Measurements from ENCODE around the gene LSP1. TPM values are rescaled to one million over a fixed set of nuclear protein-coding genes. Genes with fewer than 3 reads are reported as not detected.

The LSP1 gene
- total RNA-seq, 1 donor from 2014 or later = 78.2 TPM

GRCh38 chr11:1923201-1923956 lies 70.5 kb downstream of the LSP1 start:
- no peaks in the 10 kb centered on the region for H3K9me3 ChIP-seq
- no peaks in the 10 kb centered on the region for H3K4me1 ChIP-seq
- DNase-seq (no peak), ATAC-seq (no peak)
- no peak overlapping the region for H3K4me3 ChIP-seq
- H3K27me3 ChIP-seq = no peaks in the 10 kb centered on the region
- intact Hi-C loops (cut with DNase I) = no loop called here
- TF ChIP-seq, protein P1, sequence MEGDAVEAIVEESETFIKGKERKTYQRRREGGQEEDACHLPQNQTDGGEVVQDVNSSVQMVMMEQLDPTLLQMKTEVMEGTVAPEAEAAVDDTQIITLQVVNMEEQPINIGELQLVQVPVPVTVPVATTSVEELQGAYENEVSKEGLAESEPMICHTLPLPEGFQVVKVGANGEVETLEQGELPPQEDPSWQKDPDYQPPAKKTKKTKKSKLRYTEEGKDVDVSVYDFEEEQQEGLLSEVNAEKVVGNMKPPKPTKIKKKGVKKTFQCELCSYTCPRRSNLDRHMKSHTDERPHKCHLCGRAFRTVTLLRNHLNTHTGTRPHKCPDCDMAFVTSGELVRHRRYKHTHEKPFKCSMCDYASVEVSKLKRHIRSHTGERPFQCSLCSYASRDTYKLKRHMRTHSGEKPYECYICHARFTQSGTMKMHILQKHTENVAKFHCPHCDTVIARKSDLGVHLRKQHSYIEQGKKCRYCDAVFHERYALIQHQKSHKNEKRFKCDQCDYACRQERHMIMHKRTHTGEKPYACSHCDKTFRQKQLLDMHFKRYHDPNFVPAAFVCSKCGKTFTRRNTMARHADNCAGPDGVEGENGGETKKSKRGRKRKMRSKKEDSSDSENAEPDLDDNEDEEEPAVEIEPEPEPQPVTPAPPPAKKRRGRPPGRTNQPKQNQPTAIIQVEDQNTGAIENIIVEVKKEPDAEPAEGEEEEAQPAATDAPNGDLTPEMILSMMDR (IDR thresholded peaks at IDR 0.05) = no peak
- no peak overlapping the region for H3K27ac ChIP-seq
- no peaks in the 10 kb centered on the region for H3K36me3 ChIP-seq

- TF ChIP-seq, protein P1 (IDR thresholded peaks at IDR 0.05) = no peak
- no peaks in the 10 kb centered on the region for H3K9me3 ChIP-seq
- H3K36me3 ChIP-seq = no peaks in the 10 kb centered on the region
- intact Hi-C loops (cut with DNase I) = no loop called here
- H3K27me3 ChIP-seq = no peaks in the 10 kb centered on the region
- ATAC-seq (no peak), DNase-seq (no peak)
- no peak overlapping the region for H3K27ac ChIP-seq
- H3K4me1 ChIP-seq = no peaks in the 10 kb centered on the region
- H3K4me3 ChIP-seq = no peak overlapping the region
Observed at GRCh38 chr11:1924181-1924580, 71.3 kb downstream of the LSP1 start.

- no peaks in the 10 kb centered on the region for H3K4me1 ChIP-seq
- DNase-seq = no peak
- H3K36me3 ChIP-seq = no peaks in the 10 kb centered on the region
- TF ChIP-seq, protein P1 (IDR thresholded peaks at IDR 0.05) = no peak
- H3K27ac ChIP-seq = no peak overlapping the region
- intact Hi-C loops (cut with DNase I) = no loop called here
- no peaks in the 10 kb centered on the region for H3K27me3 ChIP-seq
- H3K9me3 ChIP-seq = no peaks in the 10 kb centered on the region
- no peak for ATAC-seq
- no peak overlapping the region for H3K4me3 ChIP-seq
Observed at GRCh38 chr11:1924646-1925372, 71.9 kb downstream of the LSP1 start.

GRCh38 chr11:1925373-1926155 lies 72.7 kb downstream of the LSP1 start:
- ATAC-seq (no peak), DNase-seq (no peak)
- no peaks in the 10 kb centered on the region for H3K27me3 ChIP-seq
- intact Hi-C loops (cut with DNase I) = no loop called here
- H3K4me1 ChIP-seq = no peaks in the 10 kb centered on the region
- H3K36me3 ChIP-seq = no peaks in the 10 kb centered on the region
- H3K9me3 ChIP-seq = no peaks in the 10 kb centered on the region
- H3K27ac ChIP-seq = no peak overlapping the region
- TF ChIP-seq, protein P1 (IDR thresholded peaks at IDR 0.05) = no peak
- H3K4me3 ChIP-seq = no peak overlapping the region

DNA sequence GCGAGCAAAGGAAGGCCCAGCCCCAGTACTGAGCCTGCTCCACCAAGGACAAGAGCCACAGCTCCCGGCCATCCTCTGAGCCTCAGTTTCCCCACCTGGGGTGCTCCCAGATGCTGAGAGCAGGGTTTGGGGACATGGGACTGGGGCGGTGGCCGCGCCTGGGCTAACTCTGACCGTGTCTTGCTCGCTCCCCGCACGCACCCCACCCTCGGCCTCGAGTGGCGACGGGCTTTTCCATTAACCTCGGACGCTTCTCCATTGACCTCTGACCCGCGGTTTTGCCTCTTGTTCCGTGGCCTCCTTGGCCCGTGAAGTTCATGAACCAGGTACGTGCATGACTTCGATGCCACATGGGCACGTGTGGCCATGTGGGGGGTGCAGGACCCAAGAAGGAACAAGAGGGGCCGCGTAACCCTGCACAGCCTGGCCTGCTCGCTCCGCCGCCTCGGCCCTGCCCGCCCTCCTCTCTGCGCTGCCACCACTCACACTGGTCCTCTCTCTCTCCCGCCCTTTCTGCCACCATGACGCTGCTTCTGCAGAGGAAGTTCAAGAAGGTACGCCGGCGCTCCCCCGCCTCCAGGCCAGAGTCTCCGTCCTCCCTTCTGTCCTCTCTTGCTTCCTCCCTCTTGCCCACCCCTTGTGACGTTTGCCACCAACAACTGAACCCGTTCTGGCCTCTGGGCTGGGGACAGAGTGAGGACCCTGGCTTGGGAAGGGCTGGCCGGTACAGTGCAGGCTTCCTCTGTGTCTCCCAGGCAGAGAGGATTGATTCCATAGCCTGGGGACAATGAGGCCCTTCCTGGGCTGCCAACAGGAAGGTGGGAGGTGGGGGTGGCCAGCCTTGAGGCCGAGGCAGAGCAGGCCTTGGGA lies 73.5 kb downstream of the LSP1 start:
- DNase-seq = no peak
- intact Hi-C loops (cut with DNase I) = no loop called here
- no peaks in the 10 kb centered on the region for H3K9me3 ChIP-seq
- ATAC-seq = no peak
- TF ChIP-seq, protein P1 (IDR thresholded peaks at IDR 0.05) = no peak
- no peak overlapping the region for H3K27ac ChIP-seq
- no peak overlapping the region for H3K4me3 ChIP-seq
- no peaks in the 10 kb centered on the region for H3K27me3 ChIP-seq
- H3K4me1 ChIP-seq = no peaks in the 10 kb centered on the region
- no peaks in the 10 kb centered on the region for H3K36me3 ChIP-seq
